GM18861 (cell line): Measurements from ENCODE around the gene GNA14.
"Not testable (repeated sequence)": the region's sequence is repeated elsewhere in the genome, so short reads cannot be mapped to it uniquely, and the experiment has no call there.

Experiments used
- ATAC-seq: cut with Tn5 transposase; IDR thresholded peaks from one replicate; pipeline ENCODE4 v1.9.1; 2021; ENCODE audit not compliant: unreplicated experiment

The GNA14 gene

DNA sequence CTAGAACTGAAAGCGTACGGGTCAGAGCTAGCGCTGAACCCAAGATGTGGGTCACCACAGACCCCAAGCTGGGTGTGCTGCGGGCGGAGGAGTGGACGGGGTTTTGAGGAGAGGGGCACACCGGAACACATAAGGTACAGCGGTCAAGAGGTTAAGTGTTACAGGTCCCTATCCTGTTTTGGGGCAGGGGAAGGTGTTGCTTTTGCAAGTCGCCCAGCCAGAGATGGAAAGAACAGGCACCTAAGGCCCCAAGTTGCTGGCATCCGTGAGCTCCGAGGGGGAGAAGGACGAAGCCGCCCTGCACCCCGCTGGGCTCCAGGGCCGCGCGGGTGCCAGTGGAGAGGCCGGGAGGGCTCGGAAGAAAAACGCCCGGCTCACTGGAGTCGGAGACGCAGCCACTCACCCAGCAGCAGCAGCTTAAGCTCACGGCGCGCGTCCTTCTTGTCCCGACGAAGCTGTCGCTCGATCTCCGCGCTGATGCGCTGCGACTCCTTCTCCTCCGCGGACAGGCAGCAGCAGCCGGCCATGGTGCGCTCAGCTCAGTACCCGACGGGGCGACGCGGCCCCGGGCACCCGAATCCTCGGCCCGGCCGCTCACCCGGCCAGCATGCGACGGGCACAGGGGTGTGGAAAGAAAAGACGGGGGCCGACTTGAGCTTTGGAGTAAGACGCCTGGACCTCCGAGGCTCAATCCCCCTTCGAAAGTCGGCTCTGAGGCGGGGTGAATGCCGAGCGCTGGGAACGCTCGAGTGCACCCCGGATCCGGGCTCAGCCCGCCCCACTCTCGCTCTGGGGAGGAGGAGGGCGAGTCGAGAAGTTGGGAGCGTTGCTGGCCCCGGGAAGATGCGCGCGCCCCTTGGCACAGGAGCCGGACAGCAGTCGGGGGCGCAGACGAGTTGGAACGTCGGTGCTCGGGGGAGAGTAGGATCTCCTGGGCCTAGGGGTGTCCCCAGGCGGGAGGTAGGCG is 572 bp downstream of the GNA14 start:
- ATAC-seq, result no peak

DNA sequence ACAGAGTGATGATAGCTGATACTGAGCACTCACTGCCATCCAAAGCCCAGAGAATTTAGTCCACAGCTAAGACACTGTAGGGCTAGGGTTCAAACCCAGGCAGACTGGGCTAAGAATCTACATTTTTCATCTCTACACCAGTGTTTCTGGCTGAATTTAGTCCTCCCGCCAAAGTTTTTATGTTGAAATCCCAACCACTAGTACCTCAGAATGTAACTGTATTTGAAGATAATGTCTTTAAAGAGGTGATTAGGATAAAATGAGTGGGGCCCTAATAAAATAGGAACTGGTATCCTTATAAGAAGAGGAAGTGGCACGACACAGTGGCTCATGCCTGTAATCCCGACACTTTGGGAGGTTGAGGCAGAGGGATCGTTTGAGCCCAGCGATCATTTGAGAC is 4.3 kb downstream of the GNA14 start:
- ATAC-seq, result no peak

DNA sequence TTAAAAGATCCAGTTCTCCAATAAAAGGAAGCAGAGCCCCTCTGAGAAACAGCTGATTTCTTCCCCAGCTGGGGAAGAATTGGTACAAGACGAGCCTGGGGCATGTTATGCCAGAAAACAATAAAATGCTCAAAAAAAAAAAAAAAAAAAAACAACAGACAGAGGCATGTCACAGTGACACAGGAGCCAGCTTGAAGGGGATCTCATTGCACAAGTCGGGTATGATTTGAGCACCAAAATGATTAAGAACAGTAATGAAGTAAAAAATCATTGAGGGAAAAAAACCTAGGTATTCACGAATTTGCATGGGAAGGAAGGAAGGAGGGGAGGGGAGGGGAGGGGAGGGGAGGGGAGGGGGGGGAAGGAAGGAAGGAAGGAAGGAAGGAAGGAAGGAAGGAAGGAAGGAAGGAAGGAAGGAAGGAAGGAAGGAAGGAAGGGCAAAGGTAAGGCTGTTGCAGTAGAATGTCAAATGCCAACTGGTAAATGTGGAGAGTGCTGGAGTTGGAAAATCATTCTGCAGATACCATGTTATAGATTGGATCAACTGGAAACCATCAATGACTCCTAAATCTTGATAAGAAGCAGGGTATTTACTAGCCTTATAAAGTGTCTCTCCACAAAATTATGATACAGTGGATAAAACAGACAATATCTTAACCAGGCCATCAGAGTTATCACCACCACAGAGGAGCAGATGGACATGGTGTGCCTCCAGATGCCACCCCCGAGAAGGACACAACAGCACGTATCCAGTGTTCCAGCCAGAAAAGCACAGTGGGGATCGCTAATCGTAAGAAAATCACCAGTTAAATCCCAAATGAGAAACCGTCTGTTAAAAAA is 7.2 kb downstream of the GNA14 start:
- no peak for ATAC-seq

GRCh38 chr9:77632652-77633051 is 15.5 kb downstream of the GNA14 start:
- ATAC-seq, result no peak

GRCh38 chr9:77628864-77629263 is 19.3 kb downstream of the GNA14 start:
- not testable (repeated sequence) for ATAC-seq

DNA sequence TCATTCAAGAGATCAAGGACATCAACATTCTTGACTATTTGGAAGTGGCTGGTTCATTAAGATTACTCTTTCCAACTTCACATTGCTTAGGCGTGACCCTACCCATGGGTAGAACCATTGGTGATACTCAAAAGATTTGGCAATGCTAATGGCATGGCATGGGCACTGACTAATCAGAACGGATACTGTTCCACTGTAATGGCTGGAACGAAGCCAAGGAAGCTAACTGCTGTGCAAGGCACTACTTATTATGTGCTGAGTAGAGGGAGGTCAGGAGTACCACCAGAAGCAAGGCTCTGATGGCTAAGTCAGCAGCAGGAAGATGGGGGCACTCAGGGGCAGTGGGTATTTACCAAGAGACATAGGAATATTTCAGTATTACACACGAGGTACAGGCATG is 31.9 kb downstream of the GNA14 start:
- ATAC-seq, result no peak

DNA sequence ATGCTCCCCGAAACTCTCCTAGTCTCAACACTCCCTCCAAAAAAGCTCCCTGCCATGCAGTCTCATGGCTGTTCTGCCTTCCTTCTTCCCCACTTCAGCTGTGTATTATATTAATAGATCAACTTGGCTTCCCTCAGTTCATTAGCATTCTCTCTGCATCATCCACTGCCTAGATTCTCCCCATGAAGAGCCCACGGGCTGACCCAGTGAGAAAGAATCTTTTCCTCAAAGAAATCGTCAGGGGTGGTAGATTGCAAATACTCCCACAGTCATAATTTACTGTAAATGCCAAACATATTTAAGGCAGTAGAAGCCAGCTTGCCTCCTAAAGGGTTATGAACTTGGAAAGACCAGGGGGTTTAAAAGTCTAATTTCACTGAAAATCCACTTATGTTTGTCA is 33.5 kb downstream of the GNA14 start:
- no peak for ATAC-seq

GRCh38 chr9:77606526-77606925 is 41.6 kb downstream of the GNA14 start:
- no peak for ATAC-seq

- ATAC-seq, result no peak
These were observed 42.5 kb downstream of the GNA14 start for GRCh38 chr9:77605449-77606220.

- ATAC-seq, result no peak
These were observed 43.8 kb downstream of the GNA14 start for GRCh38 chr9:77604316-77604715.

DNA sequence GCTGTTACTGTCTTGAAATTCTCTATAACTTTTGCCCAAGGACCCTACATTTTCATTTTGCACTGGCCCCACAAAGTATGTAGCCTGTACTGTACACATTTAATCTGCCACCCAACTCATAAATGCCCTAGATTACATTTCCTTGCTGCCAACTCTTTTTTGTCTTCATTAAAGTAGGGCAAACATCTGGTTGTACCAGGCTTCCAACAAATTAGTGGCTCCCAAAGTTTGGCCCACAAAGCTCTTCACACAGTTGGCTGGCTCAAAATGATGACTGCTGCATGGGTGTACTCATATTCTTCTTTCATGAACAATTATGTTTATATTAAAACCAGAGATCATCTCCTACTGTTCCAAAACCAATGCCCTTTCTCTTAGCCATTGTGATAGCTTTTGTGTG is 45.3 kb downstream of the GNA14 start:
- no peak for ATAC-seq

- no peak for ATAC-seq
These were observed 46.5 kb downstream of the GNA14 start for GRCh38 chr9:77601476-77602099.

- no peak for ATAC-seq
These were observed 47.3 kb downstream of the GNA14 start for GRCh38 chr9:77600810-77601209.

GRCh38 chr9:77599492-77599891 is 48.6 kb downstream of the GNA14 start:
- ATAC-seq, result no peak

DNA sequence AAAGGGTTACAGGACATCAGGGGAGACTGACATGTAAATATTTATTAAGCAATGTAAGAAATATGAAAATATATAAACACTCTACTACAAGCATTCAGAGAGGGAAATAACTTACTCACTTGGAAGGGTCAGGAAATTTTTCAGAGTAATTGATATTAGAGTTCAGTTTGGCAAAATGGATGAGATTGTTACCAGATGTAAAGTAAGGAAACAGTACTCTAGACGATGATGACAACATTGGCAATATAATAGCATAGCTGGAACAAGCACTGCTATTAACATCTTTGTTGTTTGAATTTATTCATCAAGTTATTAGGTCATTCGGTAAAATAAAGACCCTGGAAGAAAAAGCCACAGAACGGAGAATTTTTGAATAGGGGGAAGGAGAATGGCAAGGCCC is 49.1 kb downstream of the GNA14 start:
- ATAC-seq, result no peak

DNA sequence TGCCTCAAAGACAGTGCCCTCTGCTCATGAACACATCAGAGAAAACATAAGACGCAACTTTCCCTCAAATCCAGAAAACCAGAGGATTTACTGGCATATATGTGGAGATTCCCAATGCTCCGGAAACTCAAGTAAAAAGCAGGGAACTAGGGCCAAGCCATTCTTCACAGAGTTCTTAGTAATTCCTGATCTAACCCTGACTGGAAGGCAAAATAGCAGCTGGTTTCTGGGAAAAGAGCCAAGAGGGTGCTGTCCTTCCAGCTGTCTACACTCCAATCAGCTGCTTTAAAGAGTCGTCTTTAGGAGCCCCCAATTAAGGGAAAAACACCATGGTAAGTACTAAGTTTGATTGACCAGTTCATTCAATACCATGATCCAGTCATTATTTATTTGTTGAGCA is 49.6 kb downstream of the GNA14 start:
- no peak for ATAC-seq

DNA sequence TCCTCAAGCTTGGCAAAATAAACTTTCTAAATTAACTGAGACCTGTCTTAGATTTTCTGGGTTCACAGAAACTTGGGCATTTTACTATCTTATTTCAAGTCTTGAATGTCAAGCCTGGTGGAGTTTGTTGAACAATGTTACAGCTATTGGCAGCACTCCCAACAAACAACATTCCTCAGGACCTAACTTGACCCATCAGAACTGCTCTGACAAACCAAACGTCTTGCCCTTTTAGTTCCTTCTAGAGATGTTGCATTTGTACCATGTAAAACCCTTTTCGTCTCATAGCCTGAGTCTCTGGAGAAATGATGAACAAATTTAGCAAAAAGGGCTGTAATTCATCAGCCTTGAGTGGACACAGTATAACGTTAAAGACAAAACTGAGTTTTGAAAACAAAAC is 51.1 kb downstream of the GNA14 start:
- no peak for ATAC-seq

- no peak for ATAC-seq
These were observed 52.6 kb downstream of the GNA14 start for GRCh38 chr9:77595426-77596095.

DNA sequence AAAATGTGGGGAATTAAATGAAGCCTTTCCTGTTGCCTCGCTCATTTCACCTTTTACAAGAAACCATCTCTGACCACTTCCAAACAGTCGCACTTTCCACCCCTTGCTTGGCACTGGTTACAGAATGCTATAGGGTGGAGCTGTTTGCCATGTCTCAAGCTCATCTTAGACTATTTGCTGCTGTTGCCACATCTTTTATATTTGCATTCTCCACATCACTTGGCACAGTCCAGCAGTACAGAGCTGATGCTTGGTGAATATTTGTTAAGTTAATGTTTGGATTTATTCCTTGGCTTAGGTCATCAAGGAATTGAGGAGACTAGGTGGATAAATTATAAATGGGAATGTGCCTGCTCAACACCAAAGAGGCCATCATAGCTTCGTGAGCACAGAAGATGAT is 53.2 kb downstream of the GNA14 start:
- no peak for ATAC-seq

GRCh38 chr9:77593528-77593927 is 54.6 kb downstream of the GNA14 start:
- ATAC-seq, result no peak
